Erythroblast (primary cell): ENCODE results near the gene DCBLD1.

Experiments
- GATA1 ChIP-seq: IDR thresholded peaks from 2 replicates; pipeline ENCODE4 v1.6.1; 2011; ENCODE audit warnings: low read depth, mild to moderate bottlenecking, control low read depth, low read length, moderate library complexity
- POLR2A ChIP-seq: IDR thresholded peaks from 2 replicates; pipeline ENCODE4 v1.6.1; 2011; ENCODE audit warnings: mild to moderate bottlenecking, low read length

GRCh38 chr6:117509021-117509420 lies 26.5 kb downstream of the DCBLD1 start:
- TF ChIP-seq POLR2A (no peak), GATA1 (no peak)
